Measurements from ENCODE around the gene TSPAN5.

TSPAN5 gene

DNA sequence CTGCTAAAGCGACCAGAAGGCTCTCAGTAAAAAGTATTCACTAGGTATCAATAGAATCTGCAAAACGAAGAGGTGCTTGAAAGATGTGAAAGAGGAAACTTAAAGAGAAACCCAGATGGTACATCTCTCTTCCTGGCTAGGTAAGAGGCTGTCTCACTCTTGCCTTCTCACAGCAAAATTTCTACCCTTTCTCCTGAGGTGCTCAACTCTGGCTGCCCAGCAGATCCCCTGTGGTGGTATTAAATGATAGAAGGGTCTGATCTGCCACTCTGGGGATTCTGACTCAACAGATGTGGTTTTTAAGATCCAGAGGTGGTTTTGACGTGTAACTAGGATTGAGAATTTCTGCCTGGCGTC lies 14.9 kb upstream of the TSPAN5 start:
- DNase-seq (ENCODE audit: low spot score), result no peak

- DNase-seq (ENCODE audit: low spot score), result no peak
These were observed 14.3 kb upstream of the TSPAN5 start for GRCh38 chr4:98672583-98673287.

- DNase-seq (ENCODE audit: low spot score), result no peak
These were observed 12.7 kb upstream of the TSPAN5 start for GRCh38 chr4:98671131-98671530.

DNA sequence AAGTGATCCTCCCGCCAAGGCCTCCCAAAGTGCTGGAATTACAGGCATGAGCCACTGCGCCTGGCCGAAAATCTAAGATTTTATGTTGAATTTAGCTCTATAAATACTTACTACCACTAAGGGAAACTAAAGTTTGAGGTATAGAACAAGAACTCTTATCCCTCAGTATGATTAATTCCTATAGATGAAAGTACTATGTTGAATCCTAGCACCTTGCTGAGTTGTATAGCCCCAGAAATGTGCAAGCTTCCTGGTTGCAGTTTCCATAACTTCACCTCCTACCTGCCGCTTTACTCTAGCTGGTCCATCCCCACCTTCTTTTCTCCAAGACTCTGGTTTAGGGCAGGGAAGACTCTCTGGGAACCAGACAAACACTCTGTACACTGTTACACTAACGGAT lies 11.8 kb upstream of the TSPAN5 start:
- no peak for DNase-seq (ENCODE audit: low spot score)

- DNase-seq (ENCODE audit: low spot score), result no peak
These were observed 11.2 kb upstream of the TSPAN5 start for GRCh38 chr4:98669577-98669976.

DNA sequence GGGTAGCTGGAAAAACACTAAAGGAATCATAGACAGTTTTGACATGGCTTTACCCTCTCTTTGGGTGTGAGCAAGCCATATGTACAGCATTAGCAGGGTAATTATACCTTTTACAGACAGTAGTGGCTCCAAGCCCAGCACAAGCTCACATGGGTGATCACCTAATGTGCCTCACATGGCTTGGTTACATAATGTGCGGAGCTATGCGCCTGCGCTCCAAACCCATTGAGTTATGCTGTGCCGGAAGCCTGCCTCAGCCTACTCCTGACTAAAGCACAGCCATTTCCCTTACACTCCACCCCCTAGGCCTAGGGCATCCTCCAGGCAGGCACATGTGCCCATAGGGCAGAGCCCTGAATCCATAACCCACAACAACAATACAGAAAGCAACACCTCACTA lies 6.5 kb upstream of the TSPAN5 start:
- DNase-seq (ENCODE audit: low spot score), result no peak

DNA sequence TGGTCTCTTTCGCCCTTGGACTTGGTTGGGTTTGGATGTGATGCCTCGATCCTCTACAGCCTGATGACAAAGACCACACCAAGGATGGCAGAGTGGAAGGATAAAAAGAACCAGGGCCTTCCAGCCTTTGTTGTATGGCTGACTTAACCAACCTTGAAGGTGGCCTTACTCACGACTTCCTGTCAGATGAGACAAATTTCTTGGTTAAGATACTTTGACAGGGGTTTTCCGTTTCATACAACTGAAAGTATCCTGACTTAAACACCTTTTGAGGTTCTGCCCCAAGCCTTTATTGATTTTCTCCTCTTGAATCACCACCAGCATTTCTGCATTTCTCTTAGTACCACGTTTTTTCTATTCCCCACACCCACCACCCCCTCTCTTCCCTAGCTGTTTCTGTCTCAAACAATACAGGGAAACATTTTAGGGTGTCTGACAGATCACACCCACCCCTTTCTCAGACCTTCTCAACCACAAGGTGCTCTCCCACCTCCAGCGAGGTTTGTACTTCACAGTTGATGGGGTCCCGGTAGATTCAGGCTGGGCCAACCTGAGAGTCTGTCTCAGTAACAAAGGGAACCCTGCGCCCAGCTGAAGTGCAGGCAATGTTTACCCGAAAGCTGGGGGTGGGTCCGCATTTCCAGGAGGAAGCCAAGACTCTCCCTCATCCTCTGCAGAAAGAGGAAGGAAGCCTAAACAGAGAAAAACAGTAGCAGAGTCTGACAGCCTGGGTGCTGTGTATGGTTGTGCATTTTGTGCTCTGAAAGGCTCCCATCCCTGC lies 5.0 kb upstream of the TSPAN5 start:
- DNase-seq (ENCODE audit: low spot score), result no peak

DNA sequence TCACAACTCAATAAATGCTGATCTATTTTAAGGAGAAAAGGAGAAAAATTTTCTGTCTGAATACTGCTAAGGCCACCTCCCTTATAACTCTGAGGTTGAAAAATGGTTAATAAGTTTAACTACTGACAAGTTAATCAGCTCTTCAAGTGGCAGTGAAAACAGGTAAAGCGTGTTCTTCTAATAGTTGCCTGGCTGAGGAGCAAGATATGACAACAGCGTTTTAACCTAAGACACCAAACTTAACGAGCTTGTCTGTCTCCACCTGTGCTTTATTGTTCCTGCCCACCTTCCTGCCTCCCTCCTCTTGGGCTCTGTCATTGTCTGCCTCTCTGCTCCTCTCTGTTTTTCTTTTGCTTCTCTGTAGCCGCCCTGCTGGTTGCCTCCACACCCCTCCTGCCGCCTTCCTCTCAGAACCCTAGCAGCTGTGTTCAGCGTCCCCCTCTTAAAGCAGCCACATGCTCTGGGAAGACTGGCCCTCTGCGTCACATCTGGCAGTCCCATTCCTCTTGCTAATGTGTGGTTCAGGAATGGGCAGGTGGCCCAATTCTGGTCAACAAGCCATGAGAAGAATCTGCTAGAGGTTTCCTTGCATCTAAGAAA lies 4.3 kb upstream of the TSPAN5 start:
- no peak for DNase-seq (ENCODE audit: low spot score)

DNA sequence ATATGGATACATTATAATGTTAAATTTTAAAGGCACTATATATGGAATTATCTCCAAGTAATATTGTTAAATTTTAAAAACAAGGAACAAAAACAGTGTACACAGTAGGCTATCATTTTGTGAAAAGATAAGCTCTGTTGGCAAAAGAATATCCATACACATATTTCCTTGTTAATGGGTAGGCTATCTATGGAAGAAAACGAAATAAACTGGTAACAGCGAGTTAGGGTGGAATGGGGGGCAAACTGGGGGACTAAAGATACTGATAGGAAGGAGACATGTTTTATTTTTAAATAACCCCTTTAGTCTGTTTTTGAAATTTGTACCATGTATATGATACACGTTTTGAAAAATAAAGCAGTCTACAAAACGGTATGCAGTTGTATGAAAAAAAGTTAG lies 3.6 kb upstream of the TSPAN5 start:
- DNase-seq (ENCODE audit: low spot score), result no peak

DNA sequence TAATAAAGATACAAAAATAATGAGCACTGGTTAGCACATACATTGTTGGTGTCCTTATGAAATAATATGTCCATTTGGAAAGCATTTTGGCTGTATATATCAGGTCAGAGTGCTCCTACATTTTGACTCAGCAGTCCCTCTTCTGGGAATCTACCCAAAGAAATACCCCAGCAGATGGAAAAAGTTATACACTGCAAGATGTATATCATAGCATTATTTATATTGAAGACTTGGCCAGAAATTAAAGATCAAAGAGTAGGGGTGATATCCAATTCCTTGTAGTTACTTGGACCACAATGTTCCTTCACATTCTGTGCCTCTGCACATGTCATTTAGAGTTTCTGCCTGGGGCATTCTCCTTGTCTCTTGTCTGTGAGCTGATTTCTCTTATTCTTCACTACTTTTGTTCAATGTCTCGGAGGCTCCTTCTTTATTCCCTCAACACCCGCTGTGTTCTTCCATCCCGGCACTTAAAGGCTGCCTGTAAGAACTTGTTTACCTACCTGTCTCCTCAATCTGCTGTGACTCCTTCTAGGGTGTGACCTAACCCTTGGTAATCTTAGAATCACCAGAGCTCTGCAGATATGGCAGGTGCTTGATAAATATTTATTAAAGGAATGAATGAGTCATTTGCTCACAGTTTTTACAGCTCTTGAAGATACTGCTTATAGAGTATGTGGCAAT lies 3.1 kb upstream of the TSPAN5 start:
- no peak for DNase-seq (ENCODE audit: low spot score)

DNA sequence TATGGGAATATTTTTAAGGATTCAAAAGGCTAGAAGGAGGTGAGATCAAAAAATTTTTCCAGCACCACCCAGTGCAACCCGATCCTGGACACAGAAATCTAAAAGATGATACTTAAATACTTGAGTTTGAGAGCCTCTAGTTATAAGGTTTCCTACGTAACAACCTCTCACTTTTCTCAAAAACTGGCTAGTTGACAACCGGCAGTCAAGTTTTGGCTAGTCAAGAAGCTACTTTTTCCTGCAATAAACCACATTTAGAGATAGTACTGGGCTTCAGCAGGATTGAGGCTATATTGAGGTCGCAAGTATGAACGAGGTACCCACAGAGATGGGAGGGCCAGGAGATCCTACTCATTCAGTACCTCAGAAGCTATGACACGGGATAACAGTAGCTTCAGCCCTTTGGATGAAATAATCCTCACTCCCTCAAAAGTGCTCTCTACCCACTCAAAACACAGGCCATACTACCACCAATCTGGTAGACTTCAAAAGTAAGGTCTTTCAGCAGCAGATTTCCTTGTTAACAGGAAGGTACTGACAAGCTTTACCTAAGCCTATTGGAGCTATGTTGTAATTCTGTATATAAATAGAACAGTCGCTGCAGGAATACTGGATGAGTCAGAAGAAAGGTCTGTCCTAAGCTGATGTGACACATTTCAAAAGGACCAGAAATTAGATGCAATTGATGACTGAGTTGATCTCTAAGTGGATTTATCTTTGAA lies 1.5 kb upstream of the TSPAN5 start:
- DNase-seq (ENCODE audit: low spot score), result no peak

DNA sequence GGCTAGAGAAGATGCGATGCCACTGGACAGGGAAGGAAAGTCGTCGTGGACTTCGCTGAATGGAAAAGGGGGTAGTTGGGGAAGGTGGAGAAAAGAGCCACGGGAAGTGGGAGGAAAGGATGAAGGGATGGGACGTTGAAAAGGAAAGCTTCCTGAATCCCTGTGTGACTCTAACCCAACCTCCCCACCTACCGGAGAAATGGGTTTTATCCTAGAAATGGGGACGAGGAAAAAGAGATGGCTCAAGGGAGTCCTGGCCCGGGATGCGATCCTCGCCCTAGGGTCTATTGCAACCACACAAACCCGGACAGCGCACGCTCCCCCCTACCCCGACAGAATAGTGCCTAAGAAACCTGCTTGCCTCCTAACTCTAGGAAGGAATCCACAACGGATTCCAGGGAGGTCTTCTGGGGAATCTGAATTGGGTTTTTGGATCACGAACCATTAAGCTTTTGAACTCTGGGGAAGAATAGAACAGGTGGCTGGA lies 738 bp upstream of the TSPAN5 start:
- DNase-seq (ENCODE audit: low spot score), result no peak

- no peak for DNase-seq (ENCODE audit: low spot score)
These were observed 702 bp downstream of the TSPAN5 start for GRCh38 chr4:98657531-98658286.

GRCh38 chr4:98656886-98657285 lies 1.5 kb downstream of the TSPAN5 start:
- DNase-seq (ENCODE audit: low spot score), result no peak

GRCh38 chr4:98656443-98656842 lies 2.0 kb downstream of the TSPAN5 start:
- no peak for DNase-seq (ENCODE audit: low spot score)

DNA sequence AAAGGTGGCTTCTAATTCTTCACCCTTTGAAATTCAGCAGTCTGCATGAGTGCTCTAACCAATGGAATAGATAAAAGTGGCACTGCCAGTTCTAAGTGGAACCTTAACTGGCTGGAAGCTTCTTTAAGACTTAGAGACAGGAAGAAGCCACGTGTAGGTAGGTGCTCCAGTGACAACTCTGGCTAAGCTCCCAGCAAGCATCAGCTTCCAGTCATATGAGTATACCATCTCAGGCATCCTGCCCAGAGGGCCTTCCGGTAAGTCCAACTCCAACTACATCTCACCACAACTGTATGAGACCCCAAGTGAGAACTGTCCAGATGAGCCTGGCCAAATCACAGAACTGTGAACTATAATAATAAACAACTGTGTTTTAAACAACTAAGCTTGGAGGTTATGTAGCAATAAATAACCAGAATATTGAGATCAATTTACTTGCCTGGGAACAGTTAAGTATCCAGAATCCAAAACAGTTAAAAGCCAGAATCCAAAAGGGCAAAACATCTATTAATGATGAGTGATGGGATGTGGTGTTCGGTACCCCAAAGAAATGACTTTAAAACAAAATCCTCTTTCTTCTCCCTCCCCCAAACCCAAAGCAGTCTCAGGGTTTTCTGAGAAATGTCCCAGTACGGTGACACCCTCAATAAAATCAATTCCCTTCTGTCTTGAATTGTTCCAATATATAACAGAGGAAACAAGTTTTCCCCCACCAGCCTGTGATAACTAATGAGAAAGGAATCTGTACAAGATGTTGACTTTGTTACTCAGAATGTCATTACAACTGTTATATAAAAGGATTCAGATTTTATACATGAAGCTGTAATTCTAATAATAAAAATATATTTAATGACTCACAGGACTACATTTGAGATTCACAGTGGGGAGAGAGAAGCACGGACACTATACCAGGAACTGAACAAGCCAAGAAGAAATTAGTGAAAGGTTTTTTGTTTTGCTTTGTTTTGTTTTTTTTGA lies 4.2 kb downstream of the TSPAN5 start:
- no peak for DNase-seq (ENCODE audit: low spot score)

DNA sequence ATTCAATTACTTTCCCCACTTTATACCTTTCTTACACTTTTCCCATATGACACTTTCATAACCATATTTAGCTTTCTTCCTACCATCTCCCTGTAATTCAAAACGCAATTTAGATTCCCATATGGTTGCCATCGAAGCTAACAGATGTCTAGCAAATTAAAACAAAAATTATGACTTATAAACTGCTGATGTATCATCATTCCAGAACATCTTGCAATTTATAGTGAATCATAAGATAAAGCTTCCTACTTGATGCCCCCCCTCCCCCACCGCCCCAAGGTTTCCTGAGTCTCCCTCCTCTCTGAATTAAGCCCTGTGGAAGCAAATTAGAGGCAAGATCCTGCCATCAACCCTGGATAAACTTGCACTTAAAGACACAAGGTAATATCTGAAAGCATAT lies 5.4 kb downstream of the TSPAN5 start:
- no peak for DNase-seq (ENCODE audit: low spot score)

DNA sequence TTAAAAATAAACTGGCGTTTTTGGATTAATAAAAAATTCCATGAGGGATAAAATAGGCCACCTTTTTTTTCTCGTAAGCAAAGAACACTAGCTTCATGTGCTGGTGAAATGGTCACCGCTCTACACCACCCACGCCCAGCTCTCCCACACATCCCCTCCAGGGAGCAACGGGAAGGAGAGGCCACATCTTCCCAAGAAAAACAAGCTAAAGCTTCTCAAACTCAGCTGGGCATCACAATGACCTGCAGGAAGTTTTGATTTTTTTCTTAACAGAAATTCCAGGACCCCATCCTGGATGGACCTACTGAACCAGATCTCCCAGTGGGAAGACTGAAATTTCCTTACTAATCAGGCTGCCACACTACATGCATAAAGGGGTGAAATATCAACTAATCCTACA lies 9.8 kb downstream of the TSPAN5 start:
- no peak for DNase-seq (ENCODE audit: low spot score)

DNA sequence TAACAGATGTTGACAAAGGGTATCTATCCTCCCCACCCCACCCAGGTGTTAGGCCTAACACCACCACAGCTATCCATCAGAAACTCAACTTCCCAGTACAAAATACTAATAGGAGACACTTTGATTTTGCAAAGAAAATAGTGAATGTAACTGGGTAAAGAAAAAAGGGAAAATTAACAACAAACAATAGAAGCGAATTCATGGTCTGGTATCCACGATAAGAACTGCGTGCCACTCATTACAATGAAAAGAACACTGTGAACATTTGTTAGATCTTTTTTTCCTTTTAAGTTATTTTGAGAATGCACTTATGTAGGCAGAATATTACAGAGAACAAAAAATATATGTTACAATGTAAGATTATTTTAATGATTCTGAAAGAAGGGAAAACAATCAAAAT lies 12.0 kb downstream of the TSPAN5 start:
- DNase-seq (ENCODE audit: low spot score), result no peak

DNA sequence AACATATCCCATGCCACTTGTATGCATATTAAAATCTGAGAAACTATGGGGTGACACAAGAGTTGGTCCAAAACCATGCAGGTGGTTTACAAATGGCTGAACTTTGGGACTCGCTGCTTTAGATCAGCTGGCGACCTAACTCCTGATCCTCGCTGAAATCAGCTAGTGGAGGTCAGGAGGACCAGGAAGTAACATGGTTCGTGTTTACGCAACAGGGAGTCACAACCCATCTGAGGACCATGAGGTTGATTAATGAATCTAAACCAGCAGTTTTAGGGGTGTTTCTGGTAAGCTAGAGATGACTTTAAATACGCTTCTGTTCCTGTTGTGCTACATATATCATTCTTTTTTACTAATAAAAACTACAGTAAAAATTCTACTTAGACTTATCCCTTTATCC lies 12.9 kb downstream of the TSPAN5 start:
- DNase-seq (ENCODE audit: low spot score), result no peak
